Inflammatory macrophage treated with lipopolysaccharide for 4 hours (primary cell): ENCODE results near the gene TMEM130.
"Not testable (repeated sequence)": the region's sequence is repeated elsewhere in the genome, so short reads cannot be mapped to it uniquely, and the experiment has no call there.

Source experiments
- DNase-seq: peaks from one replicate; pipeline ENCODE4 v3.0.0-alpha.2; 2020

The TMEM130 gene

GRCh38 chr7:98875501-98875900 is 5.7 kb upstream of the TMEM130 start:
- DNase-seq = no peak

GRCh38 chr7:98874942-98875341 is 5.1 kb upstream of the TMEM130 start:
- no peak for DNase-seq

DNA sequence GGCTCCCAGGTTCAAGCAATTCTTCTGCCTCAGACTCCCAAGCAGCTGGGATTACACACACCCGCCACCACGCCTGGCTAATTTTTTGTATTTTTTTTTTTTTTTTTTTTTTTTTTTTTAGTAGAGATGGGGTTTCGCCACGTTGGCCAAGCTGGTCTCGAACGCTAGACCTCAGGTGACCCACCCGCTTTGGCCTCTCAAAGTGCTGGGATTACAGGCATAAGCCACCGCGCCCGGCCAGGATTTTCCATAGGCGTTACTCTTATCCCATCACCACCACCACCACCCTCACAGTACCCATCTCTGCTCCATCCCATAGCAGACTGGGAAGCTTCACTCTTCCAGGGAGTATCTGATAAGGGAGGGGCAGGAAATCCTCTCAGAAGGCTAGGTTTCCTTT is 3.8 kb upstream of the TMEM130 start:
- DNase-seq = not testable (repeated sequence)

- DNase-seq = peak; percentile 59
Measured at GRCh38 chr7:98872328-98872924, 2.6 kb upstream of the TMEM130 start.

- no peak for DNase-seq
Measured at GRCh38 chr7:98870807-98871491, 1.1 kb upstream of the TMEM130 start.

GRCh38 chr7:98870121-98870651 is 372 bp upstream of the TMEM130 start:
- DNase-seq = peak; percentile 51

- DNase-seq = no peak
Measured at GRCh38 chr7:98869027-98869596, 702 bp downstream of the TMEM130 start.

GRCh38 chr7:98868450-98868849 is 1.4 kb downstream of the TMEM130 start:
- DNase-seq = peak; percentile 78

GRCh38 chr7:98866765-98867164 is 3.0 kb downstream of the TMEM130 start:
- no peak for DNase-seq

DNA sequence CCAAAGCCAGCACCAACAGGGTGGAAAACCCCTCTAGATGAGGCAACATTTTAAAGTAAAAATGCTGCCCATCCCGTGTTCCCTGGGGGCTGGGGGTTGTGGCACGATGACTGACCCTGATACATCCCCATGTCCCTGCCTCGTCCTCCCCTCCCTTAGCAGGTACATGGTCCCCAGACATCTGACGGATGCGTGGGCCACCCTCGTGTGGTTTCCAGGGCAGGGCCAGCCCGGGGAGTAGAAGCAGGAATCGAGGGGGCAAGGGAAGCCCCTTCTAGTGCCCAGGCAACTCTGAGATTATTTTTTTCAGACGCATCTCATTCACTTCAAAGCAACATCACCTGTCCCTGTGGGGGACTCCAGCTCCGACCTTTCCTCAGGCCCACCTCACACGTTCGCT is 3.5 kb downstream of the TMEM130 start:
- no peak for DNase-seq

DNA sequence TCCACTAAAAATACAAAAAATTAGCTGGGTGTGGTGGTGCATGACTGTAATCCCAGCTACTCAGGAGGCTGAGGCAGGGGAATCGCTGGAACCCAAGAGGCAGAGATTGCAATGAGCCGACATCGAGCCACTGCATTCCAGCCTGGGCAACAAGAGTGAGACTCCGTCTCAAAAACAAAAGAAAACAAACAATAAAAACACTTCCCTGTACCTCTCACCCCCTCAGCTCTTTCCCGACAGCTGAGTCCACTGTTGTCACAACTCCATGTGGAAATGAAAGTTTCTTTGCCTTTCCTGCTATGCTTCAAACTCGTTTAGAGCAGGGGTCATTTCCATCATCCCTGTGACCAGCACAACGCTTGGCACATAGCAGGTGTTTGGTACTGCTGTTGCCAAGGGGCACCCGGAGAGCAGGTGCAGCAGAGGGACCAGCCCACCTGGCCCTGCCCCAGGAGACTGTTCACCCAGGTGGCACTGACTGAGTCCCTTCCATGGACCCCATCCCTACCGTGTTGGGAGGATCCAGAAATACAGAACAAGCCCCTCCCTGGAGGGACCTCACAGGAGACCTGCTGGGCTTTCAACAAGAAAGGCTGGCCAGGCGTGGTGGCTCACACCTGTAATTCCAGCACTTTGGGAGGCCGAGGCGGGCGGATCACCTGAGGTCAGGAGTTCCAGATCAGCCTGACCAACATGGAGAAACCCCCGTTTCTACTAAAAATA is 4.9 kb downstream of the TMEM130 start:
- peak; percentile 68 for DNase-seq

- DNase-seq = no peak
Measured at GRCh38 chr7:98863601-98864000, 6.2 kb downstream of the TMEM130 start.

DNA sequence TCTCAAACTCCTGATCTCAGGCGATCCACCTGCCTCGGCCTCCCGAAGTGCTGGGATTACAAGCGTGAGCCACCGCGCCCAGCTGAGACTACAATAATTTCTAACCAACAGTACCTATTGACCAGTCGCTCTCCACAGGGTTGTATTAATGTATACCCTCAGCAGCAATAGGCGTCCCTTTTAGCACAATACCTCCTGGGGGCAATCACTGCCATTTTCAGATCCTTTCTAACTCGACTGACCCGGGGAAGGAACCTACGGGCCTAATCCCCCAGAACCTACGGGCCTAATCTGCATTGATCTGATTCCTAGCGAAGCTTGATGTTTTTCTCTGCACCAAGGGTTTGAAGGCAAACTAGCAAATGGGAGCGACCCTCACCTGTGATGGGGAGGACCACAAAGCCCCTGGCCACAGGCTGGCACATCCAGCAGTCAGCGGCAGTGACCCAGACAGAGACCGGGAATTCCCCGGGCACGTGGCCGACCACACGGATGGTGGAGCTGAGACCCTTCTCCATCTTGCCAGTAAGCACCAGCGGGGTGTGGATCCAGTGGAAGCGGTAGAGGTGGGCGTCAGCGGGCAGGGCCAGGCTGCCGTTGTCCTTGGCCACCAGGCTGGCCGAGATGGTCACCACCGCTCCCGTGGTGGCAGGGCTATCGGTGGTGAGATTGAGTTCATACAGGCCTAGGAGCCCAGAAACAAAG is 6.9 kb downstream of the TMEM130 start:
- no peak for DNase-seq

GRCh38 chr7:98862203-98862602 is 7.6 kb downstream of the TMEM130 start:
- no peak for DNase-seq

- DNase-seq = peak; percentile 25
Measured at GRCh38 chr7:98860071-98860470, 9.7 kb downstream of the TMEM130 start.

DNA sequence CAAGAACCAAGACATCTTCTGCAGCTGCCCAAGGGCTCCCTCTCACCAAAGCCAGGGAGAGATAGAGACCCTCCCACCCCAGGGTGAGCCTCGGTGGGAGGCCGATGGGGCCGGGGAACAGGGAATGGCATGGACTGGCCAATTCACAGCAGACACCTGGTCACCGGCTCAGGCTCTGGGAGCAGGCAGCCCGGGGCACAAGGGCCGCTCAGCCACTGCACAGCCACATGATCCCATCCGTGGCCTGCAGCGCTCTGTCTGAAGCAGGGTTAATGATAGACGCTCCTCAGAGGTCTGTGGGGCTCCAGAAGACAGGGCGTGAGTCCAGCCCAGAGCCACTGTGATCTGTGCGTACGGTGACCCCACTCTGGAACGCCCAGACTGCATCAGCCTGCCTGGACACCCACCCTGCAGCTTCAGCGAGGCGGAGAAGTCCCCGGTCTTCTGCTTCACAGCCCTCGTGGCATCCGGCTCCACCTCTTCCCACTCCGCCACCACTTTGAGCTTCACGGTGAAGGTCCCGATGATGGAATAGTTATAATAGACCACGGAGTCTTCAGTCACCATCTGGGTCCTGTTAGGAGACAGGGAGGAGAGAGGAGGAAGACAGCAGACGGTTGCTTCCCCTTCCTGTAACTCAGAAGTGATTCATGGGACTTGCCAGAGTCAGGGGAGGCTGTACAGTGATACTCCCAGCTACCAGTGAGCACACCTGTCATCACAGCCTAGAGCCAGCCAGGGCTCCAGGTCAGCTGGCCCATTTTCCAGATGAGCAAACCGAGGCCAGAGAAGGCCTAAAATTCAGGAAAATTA is 14.0 kb downstream of the TMEM130 start:
- no peak for DNase-seq

- no peak for DNase-seq
Measured at GRCh38 chr7:98852826-98853225, 17.0 kb downstream of the TMEM130 start.

DNA sequence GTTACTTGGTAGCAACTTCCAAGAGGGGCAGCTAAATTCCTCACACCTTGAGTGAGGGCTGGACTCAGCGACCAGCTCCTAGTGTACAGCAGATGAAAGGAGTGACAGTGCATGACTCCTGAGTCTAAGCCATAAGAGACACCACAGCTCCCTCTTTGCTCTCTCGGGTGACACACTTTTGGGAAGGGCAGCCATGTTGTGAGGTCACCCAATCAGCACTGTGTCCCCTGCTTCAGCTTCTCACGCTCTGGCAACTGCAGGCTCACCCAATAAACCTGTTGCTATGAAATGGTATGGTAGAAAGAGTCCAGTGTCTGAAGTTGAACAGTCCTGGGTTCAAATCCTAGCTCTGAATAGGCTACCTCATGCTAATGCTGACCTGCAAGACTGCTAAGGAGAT is 20.9 kb downstream of the TMEM130 start:
- no peak for DNase-seq

DNA sequence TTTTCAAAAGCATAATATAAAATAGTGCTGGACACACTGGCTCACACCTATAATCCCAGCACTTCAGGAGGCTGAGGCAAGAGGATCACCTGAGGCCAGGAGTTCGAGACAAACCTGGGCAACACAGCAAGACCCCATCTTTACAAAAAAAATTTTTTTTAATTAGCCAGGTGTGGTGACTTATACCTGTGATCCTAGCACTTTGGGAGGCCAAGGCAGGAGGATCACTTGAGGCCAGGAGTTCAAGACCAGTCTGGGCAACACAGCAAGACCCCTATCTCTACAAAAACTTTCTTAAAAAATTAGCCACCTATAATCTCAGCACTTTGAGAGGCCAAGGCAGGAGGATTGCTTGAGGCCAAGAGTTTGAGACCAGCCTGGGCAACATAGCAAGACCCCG is 27.3 kb downstream of the TMEM130 start:
- DNase-seq = not testable (repeated sequence)

GRCh38 chr7:98841179-98841997 is 28.4 kb downstream of the TMEM130 start:
- DNase-seq = peak; percentile 54

DNA sequence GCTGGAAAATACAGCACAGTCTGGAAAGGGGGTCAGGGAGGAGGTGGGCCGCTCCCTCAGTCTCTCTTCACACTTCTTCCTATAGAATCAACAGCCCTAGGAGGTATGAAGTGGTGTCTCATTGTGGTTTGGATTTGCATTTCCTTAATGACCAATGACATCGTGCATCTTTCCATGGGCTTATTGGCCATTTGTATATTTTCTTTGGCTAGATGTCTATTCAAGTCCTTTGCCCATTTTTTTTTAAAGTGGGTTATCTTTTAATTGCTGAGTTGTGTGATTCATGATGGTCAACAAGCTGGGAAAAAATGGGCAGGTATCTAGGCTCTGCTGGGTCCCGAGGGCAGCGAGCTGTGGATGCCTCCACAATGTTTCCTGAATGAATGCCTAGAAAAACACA is 29.1 kb downstream of the TMEM130 start:
- DNase-seq = no peak
